Measurements from ENCODE around the gene TADA3. TPM values are rescaled to one million over a fixed set of nuclear protein-coding genes. Genes with fewer than 3 reads are reported as not detected.

TADA3 gene
- total RNA-seq, 3 donors from 2014 or later = 66.1 to 73.4 (median 70.1) TPM

- no peak for DNase-seq (ENCODE audit: low spot score in 2 of 2)
- Histone ChIP-seq H3K9me3 (no peaks in the 10 kb centered on the region), H3K27ac (peak overlapping the region; percentile 99), H3K4me3 (peak overlapping the region; percentile 91 to 100 (median 100)), H3K27me3 (no peaks in the 10 kb centered on the region), H3K4me1 (peaks cover 0 to 11% of the 10 kb centered on the region in 2 donors), H3K36me3 (no peaks in the 10 kb centered on the region)
- intact Hi-C loops (cut with DNase I; ENCODE audit: low total_unique reads) = loop anchor here (5.0 to 10.0 kb wide), 2 partner anchors 397 to 1550 kb away; partner anchors contain the start of gene SETD5
- no peak for TF ChIP-seq POLR2A (IDR thresholded peaks at IDR 0.05)
- peak in 1 of 3 donors; percentile 35 for TF ChIP-seq POLR2AphosphoS5 (IDR thresholded peaks at IDR 0.05)
- TF ChIP-seq CTCF (IDR thresholded peaks at IDR 0.05) = no peak
These were observed 376 bp downstream of the TADA3 start for GRCh38 chr3:9791790-9792404.

- H3K4me3 ChIP-seq = peak overlapping the region in 1 of 3 donors; percentile 91
- H3K27ac ChIP-seq = peak overlapping the region; percentile 99
- peaks cover 0 to 11% of the 10 kb centered on the region in 2 donors for H3K4me1 ChIP-seq
- no peaks in the 10 kb centered on the region for H3K27me3 ChIP-seq
- H3K9me3 ChIP-seq = no peaks in the 10 kb centered on the region
- DNase-seq (ENCODE audit: low spot score in 2 of 2) = no peak
- intact Hi-C loops (cut with DNase I; ENCODE audit: low total_unique reads) = loop anchor here (5.0 to 10.0 kb wide), 2 partner anchors 396 to 1551 kb away; partner anchors contain the start of gene SETD5
- TF ChIP-seq CTCF (IDR thresholded peaks at IDR 0.05) = no peak
- no peak for TF ChIP-seq POLR2AphosphoS5 (IDR thresholded peaks at IDR 0.05)
- no peak for TF ChIP-seq POLR2A (IDR thresholded peaks at IDR 0.05)
- H3K36me3 ChIP-seq = no peaks in the 10 kb centered on the region
These were observed 1.1 kb downstream of the TADA3 start for GRCh38 chr3:9791127-9791526.

- peaks cover 7% of the 10 kb centered on the region for H3K36me3 ChIP-seq
- no peak overlapping the region for H3K4me3 ChIP-seq
- H3K27ac ChIP-seq = no peak overlapping the region
- TF ChIP-seq POLR2AphosphoS5 (IDR thresholded peaks at IDR 0.05) (no peak), POLR2A (IDR thresholded peaks at IDR 0.05) (no peak), CTCF (IDR thresholded peaks at IDR 0.05) (no peak)
- no peak for DNase-seq (ENCODE audit: low spot score in 2 of 2)
- H3K4me1 ChIP-seq = peaks cover 0 to 4% of the 10 kb centered on the region in 2 donors
- intact Hi-C loops (cut with DNase I; ENCODE audit: low total_unique reads) = loop anchor here (5.0 kb wide), 1 partner anchor 1755 kb away; no protein-coding TSS in a partner anchor
- H3K27me3 ChIP-seq = no peaks in the 10 kb centered on the region
- H3K9me3 ChIP-seq = no peaks in the 10 kb centered on the region
These were observed 4.6 kb downstream of the TADA3 start for GRCh38 chr3:9787714-9788113.

GRCh38 chr3:9786825-9787669, 5.2 kb downstream of the TADA3 start:
- peaks cover 7% of the 10 kb centered on the region for H3K36me3 ChIP-seq

More at GRCh38 chr3:9786825-9787669, 5.2 kb downstream of the TADA3 start:
- Histone ChIP-seq H3K4me3 (no peak overlapping the region), H3K27me3 (no peaks in the 10 kb centered on the region), H3K27ac (no peak overlapping the region), H3K4me1 (peaks cover 0 to 4% of the 10 kb centered on the region in 2 donors), H3K9me3 (no peaks in the 10 kb centered on the region)
- DNase-seq (ENCODE audit: low spot score in 2 of 2) = no peak
- no peak for TF ChIP-seq POLR2AphosphoS5 (IDR thresholded peaks at IDR 0.05)
- no peak for TF ChIP-seq CTCF (IDR thresholded peaks at IDR 0.05)
- TF ChIP-seq POLR2A (IDR thresholded peaks at IDR 0.05) = no peak
- intact Hi-C loops (cut with DNase I; ENCODE audit: low total_unique reads) = loop anchor here (5.0 kb wide), 1 partner anchor 1755 kb away; no protein-coding TSS in a partner anchor

Measured in breast epithelium (tissue), 4 donors.